Upper lobe of left lung (tissue), 6 donors: ENCODE data around the gene MOCS2. TPM values are rescaled to one million over a fixed set of nuclear protein-coding genes. Genes with fewer than 3 reads are reported as not detected.
"Not testable (repeated sequence)": the region's sequence is repeated elsewhere in the genome, so short reads cannot be mapped to it uniquely, and the experiment has no call there.

Experiments used
- ATAC-seq, 2 donors: fragments of 200-7000 bp; cut with Tn5 transposase; one replicate each; pipeline ENCODE4 v1.9.1; 2022; ENCODE audit warnings: mild to moderate bottlenecking in 2 of 2, moderate library complexity in 2 of 2; ENCODE audit not compliant: low FRiP score in 2 of 2
- DNase-seq, 2 donors: peaks; one replicate each; pipeline ENCODE4 v3.0.0-alpha.2; 2019 to 2020
- H3K27ac ChIP-seq, 4 donors: fragments of 200-600 bp; sonication (generic); one replicate each; pipeline ENCODE4 v1.5.1; 2016 to 2019
- H3K27me3 ChIP-seq, 4 donors: fragments of 200-600 bp; sonication (generic); one replicate each; pipeline ENCODE4 v1.5.1; 2017 to 2019
- H3K36me3 ChIP-seq, 4 donors: fragments of 200-600 bp; sonication (generic); one replicate each; pipeline ENCODE4 v1.5.1; 2016 to 2019
- H3K4me1 ChIP-seq, 4 donors: fragments of 200-600 bp; sonication (generic); one replicate each; pipeline ENCODE4 v1.5.1; 2018 to 2019
- H3K4me3 ChIP-seq, 4 donors: fragments of 200-600 bp; sonication (generic); one replicate each; pipeline ENCODE4 v1.5.1; 2017 to 2019; ENCODE audit warnings: mild to moderate bottlenecking in 2 of 4, moderate library complexity in 1 of 4
- H3K9me3 ChIP-seq, 4 donors: fragments of 200-600 bp; sonication (generic); one replicate each; pipeline ENCODE4 v1.5.1; 2018 to 2019
- CTCF ChIP-seq, 6 experiments: fragments of 450-650 bp in 4 of 6; fragments of 200-600 bp in 2 of 6; sonication (generic) in 2 of 6; IDR thresholded peaks; one replicate each; pipeline ENCODE4 v1.5.1; 2016 to 2019; ENCODE audit warnings: antibody characterized with exemption in 6 of 6
- EP300 ChIP-seq, 4 donors: sonication (generic); formaldehyde crosslinking; IDR thresholded peaks; one replicate each; pipeline ENCODE4 v1.5.1; 2017; ENCODE audit warnings: antibody characterized with exemption in 4 of 4, control low read depth in 2 of 4
- POLR2A ChIP-seq, 4 donors: fragments of 450-650 bp; IDR thresholded peaks; one replicate each; pipeline ENCODE4 v1.5.1; 2016 to 2017; ENCODE audit warnings: antibody characterized with exemption in 4 of 4, mild to moderate bottlenecking in 2 of 4
- POLR2AphosphoS5 ChIP-seq, 2 donors: sonication (generic); formaldehyde crosslinking; IDR thresholded peaks; one replicate each; pipeline ENCODE4 v1.5.1; 2017; ENCODE audit warnings: antibody characterized with exemption in 2 of 2
- WGBS, 2 donors: methylation state at CpG; one replicate each; pipeline ENCODE4 v1.1.5; 2017 to 2018; 5-methylcytosine and 5-hydroxymethylcytosine counted together
- total RNA-seq, 6 donors: library from RNA; depleted of rRNA in 4 of 6; stranded (reverse); fragments of >200 nt in 4 of 6; gene quantifications; one replicate each; pipeline versions ENCODE4 v1.1.0 to v1.2.1, GENCODE V29; 2016 to 2021
- donor health status: DM: no; HTN: no; CAD: no; lungs with moderate emphysema.
- donor health status: DM: no; HTN: yes; CAD: no; lungs with severe emphysema.

MOCS2 gene
- total RNA-seq, 6 donors from 2014 or later, result 21.5 to 65.7 (median 27.0) TPM

- Histone ChIP-seq H3K9me3 (no peaks in the 10 kb centered on the region), H3K4me1 (no peaks in the 10 kb centered on the region), H3K27ac (no peak overlapping the region), H3K4me3 (no peak overlapping the region), H3K36me3 (no peaks in the 10 kb centered on the region), H3K27me3 (no peaks in the 10 kb centered on the region)
- no peak for DNase-seq
- 44 to 69% methylated on average over 1 of the region's 1 CpG for WGBS, 2 donors
- no peak for ATAC-seq
- TF ChIP-seq POLR2A (IDR thresholded peaks at IDR 0.05) (no peak), POLR2AphosphoS5 (IDR thresholded peaks at IDR 0.05) (no peak), CTCF (IDR thresholded peaks at IDR 0.05) (no peak), EP300 (IDR thresholded peaks at IDR 0.05) (no peak)
Observed at GRCh38 chr5:53116597-53116996, 7.0 kb upstream of the MOCS2 start.

GRCh38 chr5:53114988-53115387, 5.4 kb upstream of the MOCS2 start:
- Histone ChIP-seq H3K27ac (no peak overlapping the region), H3K4me1 (peaks cover 2 to 9% (median 7%) of the 10 kb centered on the region in 4 donors), H3K36me3 (no peaks in the 10 kb centered on the region), H3K9me3 (no peaks in the 10 kb centered on the region), H3K27me3 (no peaks in the 10 kb centered on the region), H3K4me3 (no peak overlapping the region)
- TF ChIP-seq POLR2AphosphoS5 (IDR thresholded peaks at IDR 0.05) (no peak), EP300 (IDR thresholded peaks at IDR 0.05) (no peak), CTCF (IDR thresholded peaks at IDR 0.05) (no peak), POLR2A (IDR thresholded peaks at IDR 0.05) (no peak)
- ATAC-seq, result no peak
- no peak for DNase-seq

GRCh38 chr5:53113947-53114346, 4.4 kb upstream of the MOCS2 start:
- no peaks in the 10 kb centered on the region for H3K27me3 ChIP-seq
- no peak overlapping the region for H3K4me3 ChIP-seq
- H3K27ac ChIP-seq, result no peak overlapping the region
- peaks cover 3 to 11% (median 8%) of the 10 kb centered on the region in 4 donors for H3K4me1 ChIP-seq
- H3K9me3 ChIP-seq, result no peaks in the 10 kb centered on the region
- no peak for ATAC-seq
- no peaks in the 10 kb centered on the region for H3K36me3 ChIP-seq
- 83 to 91% methylated on average over 8 to 9 of the region's 9 CpGs for WGBS, 2 donors
- no peak for TF ChIP-seq POLR2AphosphoS5 (IDR thresholded peaks at IDR 0.05)
- no peak for TF ChIP-seq POLR2A (IDR thresholded peaks at IDR 0.05)
- TF ChIP-seq EP300 (IDR thresholded peaks at IDR 0.05), result no peak
- no peak for TF ChIP-seq CTCF (IDR thresholded peaks at IDR 0.05)
- DNase-seq, result no peak

GRCh38 chr5:53112909-53113308, 3.4 kb upstream of the MOCS2 start:
- H3K36me3 ChIP-seq, result no peaks in the 10 kb centered on the region
- no peak for ATAC-seq
- no peak for DNase-seq
- WGBS, 2 donors, result 84 to 85% methylated on average over 3 of the region's 3 CpGs
- H3K27me3 ChIP-seq, result no peaks in the 10 kb centered on the region
- H3K9me3 ChIP-seq, result no peaks in the 10 kb centered on the region
- TF ChIP-seq CTCF (IDR thresholded peaks at IDR 0.05) (no peak), EP300 (IDR thresholded peaks at IDR 0.05) (no peak), POLR2A (IDR thresholded peaks at IDR 0.05) (no peak), POLR2AphosphoS5 (IDR thresholded peaks at IDR 0.05) (no peak)
- no peak overlapping the region for H3K27ac ChIP-seq
- H3K4me3 ChIP-seq, result no peak overlapping the region
- peaks cover 3 to 20% (median 15%) of the 10 kb centered on the region in 4 donors for H3K4me1 ChIP-seq

GRCh38 chr5:53112307-53112706, 2.8 kb upstream of the MOCS2 start:
- ATAC-seq, H3K27ac ChIP-seq, H3K4me3 ChIP-seq, DNase-seq, H3K9me3 ChIP-seq, H3K36me3 ChIP-seq, H3K27me3 ChIP-seq: not testable (repeated sequence)
- H3K4me1 ChIP-seq, result peaks cover 3 to 22% (median 16%) of the 10 kb centered on the region in 4 donors
- WGBS, 2 donors, result 94 to 95% methylated on average over 6 of the region's 6 CpGs
